IMR-90 (cell line): ENCODE data around the gene PCK2. TPM values are rescaled to one million over a fixed set of nuclear protein-coding genes. Genes with fewer than 3 reads are reported as not detected.

ENCODE experiments used
- ATAC-seq: fragments of 200-7000 bp; cut with Tn5 transposase; 2 replicates; pipeline ENCODE4 v1.9.1; 2020; ENCODE audit warnings: low read depth, mild to moderate bottlenecking, moderate library complexity
- BruUV-seq: library from RNA; stranded (reverse); fragments of 400-500 nt; replicated peaks from 2 replicates; lab custom pipeline; 2021; lab: Mats Ljungman, UMichigan
- CTCF ChIA-PET: fragments of 300-600 bp; formaldehyde crosslinking; extraction: SDS; loops from one replicate; lab custom pipeline; 2021; ENCODE audit warnings: antibody characterized with exemption; lab: Yijun Ruan, JAX
- POLR2A ChIA-PET: fragments of 300-600 bp; sonication (Branson Sonifier 250); formaldehyde crosslinking; loops from one replicate; lab custom pipeline; 2022; ENCODE audit warnings: antibody characterized with exemption; ENCODE audit not compliant: unreplicated experiment; lab: Charles Lee
- DNase-seq: peaks from one replicate; pipeline ENCODE4 v3.0.0; 2013
- H2AFZ ChIP-seq: replicated peaks from 2 replicates; pipeline ENCODE3; 2013; ENCODE audit warnings: low read length, mild to moderate bottlenecking; ENCODE audit not compliant: poor library complexity
- H2AK5ac ChIP-seq: 2 replicates; pipeline ENCODE4 v1.6.1; 2013; ENCODE audit warnings: low read depth, low read length, inconsistent platforms
- H2AK9ac ChIP-seq: replicated peaks from 2 replicates; pipeline ENCODE3; 2013; ENCODE audit warnings: mild to moderate bottlenecking, low read depth, low read length, moderate library complexity; ENCODE audit not compliant: poor library complexity
- H2BK120ac ChIP-seq: 2 replicates; pipeline ENCODE4 v1.6.1; 2013; ENCODE audit warnings: low read depth, low read length, inconsistent platforms
- H2BK15ac ChIP-seq: 3 replicates; pipeline ENCODE4 v1.6.1; 2013; ENCODE audit warnings: low read depth, low read length, inconsistent platforms
- H2BK20ac ChIP-seq: 2 replicates; pipeline ENCODE4 v1.6.1; 2013; ENCODE audit warnings: low read depth, mild to moderate bottlenecking, inconsistent platforms, low read length, moderate library complexity
- H2BK5ac ChIP-seq: 2 replicates; pipeline ENCODE4 v1.6.1; 2013; ENCODE audit warnings: mild to moderate bottlenecking, low read depth, low read length, inconsistent platforms; ENCODE audit not compliant: poor library complexity, severe bottlenecking
- H3K14ac ChIP-seq: replicated peaks from 2 replicates; pipeline ENCODE4 v1.6.1; 2013; ENCODE audit warnings: low read depth, low read length, inconsistent platforms
- H3K18ac ChIP-seq: 2 replicates; pipeline ENCODE4 v1.6.1; 2013; ENCODE audit warnings: low read depth, low read length, control low read depth
- H3K23ac ChIP-seq: 2 replicates; pipeline ENCODE4 v1.6.1; 2013; ENCODE audit warnings: low read depth, low read length, inconsistent platforms
- H3K27ac ChIP-seq: 2 replicates; pipeline ENCODE4 v1.5.1; 2013; ENCODE audit warnings: mild to moderate bottlenecking, control low read depth, low read length; ENCODE audit not compliant: insufficient read depth
- H3K27me3 ChIP-seq: 2 replicates; pipeline ENCODE4 v1.6.1; 2013; ENCODE audit warnings: low read length; ENCODE audit not compliant: control insufficient read depth, insufficient read depth
- H3K36me3 ChIP-seq: 2 replicates; pipeline ENCODE4 v1.6.1; 2013; ENCODE audit warnings: low read length, mixed read lengths; ENCODE audit not compliant: control insufficient read depth, insufficient read depth
- H3K4ac ChIP-seq: 2 replicates; pipeline ENCODE4 v1.6.1; 2013; ENCODE audit warnings: low read depth, low read length, inconsistent platforms
- H3K4me1 ChIP-seq: 2 replicates; pipeline ENCODE4 v1.6.1; 2013; ENCODE audit warnings: low read length, mixed read lengths; ENCODE audit not compliant: control insufficient read depth, insufficient read depth
- H3K4me2 ChIP-seq: 2 replicates; pipeline ENCODE4 v1.6.1; 2013; ENCODE audit warnings: low read depth, mild to moderate bottlenecking, control low read depth, low read length, moderate library complexity
- H3K4me3 ChIP-seq: 2 replicates; pipeline ENCODE4 v1.5.1; 2013; ENCODE audit warnings: low read depth, mild to moderate bottlenecking, control low read depth, low read length, moderate library complexity; ENCODE audit not compliant: insufficient read depth
- H3K56ac ChIP-seq: 2 replicates; pipeline ENCODE4 v1.6.1; 2013; ENCODE audit warnings: low read length, inconsistent platforms; ENCODE audit not compliant: insufficient read depth; ENCODE audit errors: extremely low read depth
- H3K79me1 ChIP-seq, 2 experiments: 2 replicates each; pipeline ENCODE4 v1.6.1; 2013; ENCODE audit warnings: low read length in 2 of 2, inconsistent platforms in 1 of 2, low read depth in 1 of 2
- H3K9ac ChIP-seq: 2 replicates; pipeline ENCODE4 v1.6.1; 2013; ENCODE audit warnings: low read depth, low read length, control low read depth
- H3K9me1 ChIP-seq: 2 replicates; pipeline ENCODE4 v1.6.1; 2013; ENCODE audit warnings: low read length, inconsistent platforms; ENCODE audit not compliant: insufficient read depth
- H3K9me3 ChIP-seq: 2 replicates; pipeline ENCODE4 v1.6.1; 2013; ENCODE audit warnings: low read length; ENCODE audit not compliant: control insufficient read depth, insufficient read depth
- H4K20me1 ChIP-seq: 2 replicates; pipeline ENCODE4 v1.6.1; 2013; ENCODE audit warnings: low read length, inconsistent platforms; ENCODE audit not compliant: insufficient read depth
- H4K5ac ChIP-seq: 2 replicates; pipeline ENCODE4 v1.6.1; 2013; ENCODE audit warnings: mild to moderate bottlenecking, low read depth, low read length, control low read depth
- H4K8ac ChIP-seq, 2 experiments: 2 replicates each; pipeline ENCODE4 v1.6.1; 2013; ENCODE audit warnings: low read depth in 2 of 2, low read length in 2 of 2, control low read depth in 1 of 2, inconsistent platforms in 1 of 2
- H4K91ac ChIP-seq: 2 replicates; pipeline ENCODE4 v1.6.1; 2013; ENCODE audit warnings: low read depth, low read length, inconsistent platforms; ENCODE audit not compliant: insufficient read depth
- BHLHE40 ChIP-seq: fragments of 150-350 bp; IDR thresholded peaks from 2 replicates; pipeline ENCODE4 v1.6.1; 2016; ENCODE audit warnings: mild to moderate bottlenecking, low read depth, low read length
- CEBPB ChIP-seq: IDR thresholded peaks from 2 replicates; pipeline ENCODE4 v1.6.1; 2012; ENCODE audit warnings: low read depth, low read length, improper control_type of control experiment
- CHD1 ChIP-seq: IDR thresholded peaks from 2 replicates; pipeline ENCODE4 v1.6.1; 2012; ENCODE audit warnings: low read depth, low read length, improper control_type of control experiment
- CTCF ChIP-seq: conservative IDR thresholded peaks from 2 replicates; pipeline ENCODE4 v1.5.1; 2012; ENCODE audit warnings: mild to moderate bottlenecking, low read depth, low read length, improper control_type of control experiment
- ELK1 ChIP-seq: fragments of 150-350 bp; IDR thresholded peaks from 2 replicates; pipeline ENCODE4 v1.6.1; 2016; ENCODE audit warnings: low read depth, mild to moderate bottlenecking, low read length, moderate library complexity, borderline replicate concordance
- FOS ChIP-seq: fragments of 150-350 bp; IDR thresholded peaks from 2 replicates; pipeline ENCODE4 v1.6.1; 2016; ENCODE audit warnings: low read depth, low read length
- MAFK ChIP-seq: IDR thresholded peaks from 2 replicates; pipeline ENCODE4 v1.6.1; 2012; ENCODE audit warnings: low read depth, low read length, improper control_type of control experiment
- MAZ ChIP-seq: IDR thresholded peaks from 2 replicates; pipeline ENCODE4 v1.6.1; 2012; ENCODE audit warnings: low read depth, mild to moderate bottlenecking, low read length, improper control_type of control experiment, moderate library complexity, borderline replicate concordance
- MXI1 ChIP-seq: IDR thresholded peaks from 2 replicates; pipeline ENCODE4 v1.6.1; 2012; ENCODE audit warnings: low read depth, mild to moderate bottlenecking, low read length, moderate library complexity, borderline replicate concordance
- NFE2L2 ChIP-seq: fragments of 150-350 bp; IDR thresholded peaks from 2 replicates; pipeline ENCODE4 v1.6.1; 2016; ENCODE audit warnings: low read depth, mild to moderate bottlenecking, low read length
- POLR2A ChIP-seq: IDR thresholded peaks from 2 replicates; pipeline ENCODE4 v1.6.1; 2012; ENCODE audit warnings: mild to moderate bottlenecking, low read depth, low read length
- RAD21 ChIP-seq: IDR thresholded peaks from 2 replicates; pipeline ENCODE4 v1.6.1; 2012; ENCODE audit warnings: low read length, improper control_type of control experiment
- RCOR1 ChIP-seq: IDR thresholded peaks from 2 replicates; pipeline ENCODE4 v1.6.1; 2012; ENCODE audit warnings: mild to moderate bottlenecking, low read length, improper control_type of control experiment; ENCODE audit not compliant: insufficient replicate concordance
- RFX5 ChIP-seq: IDR thresholded peaks from 2 replicates; pipeline ENCODE4 v1.8.0; 2012; ENCODE audit warnings: low read depth, mild to moderate bottlenecking, low read length, moderate library complexity
- SMC3 ChIP-seq: fragments of 150-350 bp; IDR thresholded peaks from 2 replicates; pipeline ENCODE4 v1.6.1; 2016; ENCODE audit warnings: low read depth, mild to moderate bottlenecking, antibody characterized with exemption, low read length, moderate library complexity
- USF2 ChIP-seq: fragments of 150-350 bp; IDR thresholded peaks from 2 replicates; pipeline ENCODE4 v1.6.1; 2017; ENCODE audit warnings: mild to moderate bottlenecking, antibody characterized with exemption, low read length, low read depth
- WGBS, 2 experiments: methylation state at CpG; one replicate each; pipeline versions ENCODE4 v1.1.5 to v1.1.7; 2013; ENCODE audit warnings: missing lambda C conversion rate in 2 of 2; ENCODE audit not compliant: insufficient read length in 1 of 2; ENCODE audit errors: extremely low coverage in 2 of 2; 5-methylcytosine and 5-hydroxymethylcytosine counted together
- dilution Hi-C: fragments of 300-500 bp; cut with HindIII; formaldehyde crosslinking; loops from one replicate; pipeline ENCODE4 v1.14.3; 2018; ENCODE audit warnings: low sequenced_read_pairs; ENCODE audit not compliant: unreplicated experiment
- in situ Hi-C: fragments of 300-500 bp; cut with MboI; formaldehyde crosslinking; loops from 3 replicates; pipeline ENCODE4 v1.14.3; 2019; ENCODE audit warnings: low sequenced_read_pairs, inconsistent platforms, mixed read lengths
- intact Hi-C: fragments of 100-400 bp; cut with micrococcal nuclease; formaldehyde crosslinking; loops from 2 replicates; pipeline ENCODE4 v1.10.0; 2022
- polyA plus RNA-seq, 3 experiments: library from polyadenylated mRNA; depleted of rRNA; stranded (reverse); fragments of >200 nt; gene quantifications; 2 replicates each; pipeline ENCODE4 v1.2.3, GENCODE V29; 2012; ENCODE audit warnings: low replicate concordance in 1 of 3
- total RNA-seq: library from RNA; depleted of rRNA; stranded (reverse); fragments of >200 nt; gene quantifications from 2 replicates; pipeline ENCODE4 v1.2.3, GENCODE V29; 2012

PCK2 gene
- total and polyA plus RNA-seq, 2 of the 4 experiments (the other 2 are of a cell fraction): 13.4 to 29.4 TPM

- Histone ChIP-seq H2BK15ac (no peak overlapping the region), H2BK5ac (no peak overlapping the region), H2AFZ (no peak overlapping the region), H3K56ac (no peak overlapping the region), H4K5ac (no peak overlapping the region), H3K27ac (no peak overlapping the region), H3K14ac (no peak overlapping the region), H3K4ac (no peak overlapping the region), H3K36me3 (peaks cover 33% of the 10 kb centered on the region), H2AK9ac (no peak overlapping the region), H3K9ac (no peak overlapping the region), H3K79me1 (no peaks in the 10 kb centered on the region), H2AK5ac (no peak overlapping the region), H4K91ac (no peak overlapping the region), H3K4me2 (no peak overlapping the region), H2BK20ac (no peak overlapping the region), H3K9me1 (no peaks in the 10 kb centered on the region), H3K18ac (no peak overlapping the region), H2BK120ac (no peak overlapping the region), H4K20me1 (no peaks in the 10 kb centered on the region), H3K9me3 (no peaks in the 10 kb centered on the region), H4K8ac (no peak overlapping the region), H3K4me1 (no peaks in the 10 kb centered on the region), H3K4me3 (no peak overlapping the region), H3K27me3 (no peaks in the 10 kb centered on the region), H3K23ac (no peak overlapping the region)
- no TSS peak for BruUV-seq
- ChIA-PET CTCF (no interaction called here), POLR2A (no interaction called here)
- DNase-seq (no peak), ATAC-seq (no peak)
- dilution Hi-C loops: no loop called here
- intact Hi-C loops: no loop called here
- in situ Hi-C loops: no loop called here
- WGBS, 2 experiments: 92% methylated on average over 4 of the region's 4 CpGs; no CpG with 5 or more reads in 1 of the 2 experiments
- TF ChIP-seq CHD1 (no peak), CEBPB (no peak), BHLHE40 (no peak), FOS (no peak), MAFK (no peak), RCOR1 (no peak), USF2 (no peak), RFX5 (no peak), NFE2L2 (no peak), POLR2A (no peak), CTCF (no peak), RAD21 (no peak), SMC3 (no peak), MAZ (no peak), MXI1 (no peak), ELK1 (no peak)
These were observed 28.3 kb downstream of the PCK2 start for GRCh38 chr14:24122416-24122815.
